ENCODE results near the gene ATP8A2. TPM values are rescaled to one million over a fixed set of nuclear protein-coding genes. Genes with fewer than 3 reads are reported as not detected.

ATP8A2 gene
- total RNA-seq, 4 donors from 2014 or later: not detected

DNA sequence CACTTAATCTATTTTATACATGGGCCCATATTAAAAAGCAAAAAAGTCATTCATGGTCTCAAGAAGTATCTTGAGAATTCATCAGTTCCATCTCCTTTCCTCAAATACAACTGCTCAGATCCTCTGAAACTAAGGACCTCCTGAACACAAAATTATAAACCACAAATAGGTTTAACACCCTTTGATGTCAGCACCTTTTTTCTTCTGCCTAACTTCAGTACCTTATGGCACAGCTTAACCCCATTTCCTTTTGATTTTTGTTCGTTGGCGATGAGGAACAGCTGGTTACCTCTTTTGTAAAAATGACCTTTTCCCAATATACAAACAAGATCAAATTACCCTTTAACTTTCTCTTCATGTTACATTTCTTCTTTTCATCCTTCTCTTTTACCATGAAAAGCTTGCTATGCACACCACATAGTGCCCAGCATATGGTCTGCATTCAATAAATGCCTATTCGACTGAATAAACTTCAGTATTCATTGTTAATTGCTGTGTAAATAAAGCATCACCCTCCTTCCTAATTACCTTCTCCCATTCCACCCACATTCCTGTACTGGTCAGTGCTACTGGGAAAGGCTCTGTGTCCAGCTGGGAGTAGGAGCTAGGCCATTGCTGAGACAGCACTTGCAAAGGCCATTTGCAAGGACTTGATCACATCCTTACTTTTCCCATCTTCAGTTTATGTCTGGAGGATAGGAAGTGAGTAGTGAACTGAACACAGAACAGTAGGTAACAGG is 362.1 kb downstream of the ATP8A2 start:
- no peak for TF ChIP-seq POLR2A (IDR thresholded peaks at IDR 0.05)
- TF ChIP-seq, protein P1, sequence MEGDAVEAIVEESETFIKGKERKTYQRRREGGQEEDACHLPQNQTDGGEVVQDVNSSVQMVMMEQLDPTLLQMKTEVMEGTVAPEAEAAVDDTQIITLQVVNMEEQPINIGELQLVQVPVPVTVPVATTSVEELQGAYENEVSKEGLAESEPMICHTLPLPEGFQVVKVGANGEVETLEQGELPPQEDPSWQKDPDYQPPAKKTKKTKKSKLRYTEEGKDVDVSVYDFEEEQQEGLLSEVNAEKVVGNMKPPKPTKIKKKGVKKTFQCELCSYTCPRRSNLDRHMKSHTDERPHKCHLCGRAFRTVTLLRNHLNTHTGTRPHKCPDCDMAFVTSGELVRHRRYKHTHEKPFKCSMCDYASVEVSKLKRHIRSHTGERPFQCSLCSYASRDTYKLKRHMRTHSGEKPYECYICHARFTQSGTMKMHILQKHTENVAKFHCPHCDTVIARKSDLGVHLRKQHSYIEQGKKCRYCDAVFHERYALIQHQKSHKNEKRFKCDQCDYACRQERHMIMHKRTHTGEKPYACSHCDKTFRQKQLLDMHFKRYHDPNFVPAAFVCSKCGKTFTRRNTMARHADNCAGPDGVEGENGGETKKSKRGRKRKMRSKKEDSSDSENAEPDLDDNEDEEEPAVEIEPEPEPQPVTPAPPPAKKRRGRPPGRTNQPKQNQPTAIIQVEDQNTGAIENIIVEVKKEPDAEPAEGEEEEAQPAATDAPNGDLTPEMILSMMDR (IDR thresholded peaks at IDR 0.05 in 4 of 5, conservative IDR thresholded peaks at IDR 0.05 in 1 of 5): no peak
- H3K27ac ChIP-seq: no peak overlapping the region
- intact Hi-C loops (cut with DNase I; ENCODE audit: low total_unique reads): no loop called here
- H3K4me3 ChIP-seq: no peak overlapping the region
- no peak for DNase-seq
- H3K4me1 ChIP-seq: no peaks in the 10 kb centered on the region
- in situ Hi-C loops (cut with MboI; ENCODE audit: low sequenced_read_pairs in 4 of 4): no loop called here
- H3K27me3 ChIP-seq: no peaks in the 10 kb centered on the region
- H3K36me3 ChIP-seq: no peaks in the 10 kb centered on the region
- no peak for ATAC-seq
- H3K9me3 ChIP-seq: no peaks in the 10 kb centered on the region

- no peaks in the 10 kb centered on the region for H3K4me1 ChIP-seq
- H3K4me3 ChIP-seq: no peak overlapping the region
- intact Hi-C loops (cut with DNase I; ENCODE audit: low total_unique reads): no loop called here
- no peaks in the 10 kb centered on the region for H3K36me3 ChIP-seq
- H3K27ac ChIP-seq: no peak overlapping the region
- in situ Hi-C loops (cut with MboI; ENCODE audit: low sequenced_read_pairs in 4 of 4): no loop called here
- TF ChIP-seq, protein P1 (IDR thresholded peaks at IDR 0.05 in 4 of 5, conservative IDR thresholded peaks at IDR 0.05 in 1 of 5): no peak
- TF ChIP-seq POLR2A (IDR thresholded peaks at IDR 0.05): no peak
- H3K9me3 ChIP-seq: no peaks in the 10 kb centered on the region
- no peak for DNase-seq
- no peaks in the 10 kb centered on the region for H3K27me3 ChIP-seq
- no peak for ATAC-seq
These were observed 366.8 kb downstream of the ATP8A2 start for GRCh38 chr13:25738342-25739196.

- no peak overlapping the region for H3K27ac ChIP-seq
- no peaks in the 10 kb centered on the region for H3K9me3 ChIP-seq
- no peaks in the 10 kb centered on the region for H3K36me3 ChIP-seq
- in situ Hi-C loops (cut with MboI; ENCODE audit: low sequenced_read_pairs in 4 of 4): no loop called here
- intact Hi-C loops (cut with DNase I; ENCODE audit: low total_unique reads): no loop called here
- no peaks in the 10 kb centered on the region for H3K4me1 ChIP-seq
- TF ChIP-seq, protein P1 (IDR thresholded peaks at IDR 0.05 in 4 of 5, conservative IDR thresholded peaks at IDR 0.05 in 1 of 5): no peak
- TF ChIP-seq POLR2A (IDR thresholded peaks at IDR 0.05): no peak
- no peak overlapping the region for H3K4me3 ChIP-seq
- no peak for ATAC-seq
- no peaks in the 10 kb centered on the region for H3K27me3 ChIP-seq
- no peak for DNase-seq
These were observed 367.6 kb downstream of the ATP8A2 start for GRCh38 chr13:25739376-25739775.

DNA sequence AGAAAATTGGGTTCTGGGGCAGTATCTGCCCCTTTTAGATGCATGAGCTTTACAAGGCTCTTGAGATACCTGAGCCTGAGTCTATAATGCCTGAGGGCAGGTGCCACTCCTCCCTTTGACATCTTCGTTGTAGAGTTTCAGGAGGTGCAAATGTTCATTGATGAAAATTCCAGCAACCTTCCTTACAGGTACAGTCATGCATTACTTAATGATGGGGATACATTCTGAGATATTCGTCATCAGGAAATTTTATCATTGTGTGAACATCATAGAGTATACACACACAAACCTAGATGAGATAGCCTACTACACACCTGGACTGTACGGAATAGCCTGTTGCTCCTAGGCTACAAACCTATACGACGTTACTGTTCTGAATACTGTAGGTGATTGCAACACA is 370.0 kb downstream of the ATP8A2 start:
- Histone ChIP-seq H3K4me3 (no peak overlapping the region), H3K4me1 (no peaks in the 10 kb centered on the region), H3K36me3 (no peaks in the 10 kb centered on the region), H3K27me3 (no peaks in the 10 kb centered on the region), H3K9me3 (no peaks in the 10 kb centered on the region), H3K27ac (no peak overlapping the region)
- intact Hi-C loops (cut with DNase I; ENCODE audit: low total_unique reads) (no loop called here), in situ Hi-C loops (cut with MboI; ENCODE audit: low sequenced_read_pairs in 4 of 4) (no loop called here)
- ATAC-seq (no peak), DNase-seq (no peak)
- TF ChIP-seq, protein P1 (IDR thresholded peaks at IDR 0.05 in 4 of 5, conservative IDR thresholded peaks at IDR 0.05 in 1 of 5): no peak
- no peak for TF ChIP-seq POLR2A (IDR thresholded peaks at IDR 0.05)
